ENCODE data around the gene MUC12.
"Not testable (repeated sequence)": the region's sequence is repeated elsewhere in the genome, so short reads cannot be mapped to it uniquely, and the experiment has no call there.

DNA sequence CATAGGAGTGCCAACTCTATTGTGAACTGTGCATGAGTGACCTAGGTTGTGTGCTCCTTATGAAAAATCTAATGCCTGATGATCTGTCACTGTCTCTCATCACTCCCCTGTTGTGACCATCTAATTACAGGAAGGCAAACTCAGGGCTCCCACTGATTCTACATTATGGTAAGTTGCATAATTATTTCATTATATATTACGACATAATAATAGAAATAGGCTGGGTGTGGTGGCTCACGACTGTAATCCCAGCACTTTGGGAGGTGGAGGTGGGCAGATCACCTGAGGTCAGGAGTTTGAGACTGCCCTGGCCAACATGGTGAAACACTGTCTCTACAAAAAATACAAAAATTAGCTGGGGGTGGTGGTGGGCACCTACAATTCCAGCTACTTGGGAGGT lies 34.0 kb upstream of the MUC12 start:
- not testable (repeated sequence) for TF ChIP-seq RAD21 (IDR thresholded peaks at IDR 0.05; ENCODE audit: low read length); CTCF (conservative IDR thresholded peaks at IDR 0.05; ENCODE audit: low read depth, low read length); FOS (IDR thresholded peaks at IDR 0.05; ENCODE audit: low read depth, low read length); POLR2A (IDR thresholded peaks at IDR 0.05; ENCODE audit: low read depth, low read length); BHLHE40 (IDR thresholded peaks at IDR 0.05; ENCODE audit: low read depth, low read length); CEBPB (IDR thresholded peaks at IDR 0.05; ENCODE audit: low read depth, low read length); MXI1 (IDR thresholded peaks at IDR 0.05; ENCODE audit: borderline replicate concordance, low read depth, low read length); MAZ (IDR thresholded peaks at IDR 0.05; ENCODE audit: borderline replicate concordance, low read depth, low read length); RFX5 (IDR thresholded peaks at IDR 0.05; ENCODE audit: low read depth, low read length); ELK1 (IDR thresholded peaks at IDR 0.05; ENCODE audit: borderline replicate concordance, low read depth, low read length); NFE2L2 (IDR thresholded peaks at IDR 0.05; ENCODE audit: low read depth, low read length); RCOR1 (IDR thresholded peaks at IDR 0.05; ENCODE audit: insufficient replicate concordance, low read length); SMC3 (IDR thresholded peaks at IDR 0.05; ENCODE audit: low read depth, low read length)
- TF ChIP-seq, protein P1, sequence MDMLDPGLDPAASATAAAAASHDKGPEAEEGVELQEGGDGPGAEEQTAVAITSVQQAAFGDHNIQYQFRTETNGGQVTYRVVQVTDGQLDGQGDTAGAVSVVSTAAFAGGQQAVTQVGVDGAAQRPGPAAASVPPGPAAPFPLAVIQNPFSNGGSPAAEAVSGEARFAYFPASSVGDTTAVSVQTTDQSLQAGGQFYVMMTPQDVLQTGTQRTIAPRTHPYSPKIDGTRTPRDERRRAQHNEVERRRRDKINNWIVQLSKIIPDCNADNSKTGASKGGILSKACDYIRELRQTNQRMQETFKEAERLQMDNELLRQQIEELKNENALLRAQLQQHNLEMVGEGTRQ (IDR thresholded peaks at IDR 0.05; ENCODE audit: low read depth, low read length), result not testable (repeated sequence)

Data from IMR-90 (cell line).